MCF 10A (cell line): ENCODE data around the gene LGR5. TPM values are rescaled to one million over a fixed set of nuclear protein-coding genes. Genes with fewer than 3 reads are reported as not detected.
A peak's percentile ranks its signal among the peaks of the same experiment; 100 is the strongest.

Experiments used
- BruUV-seq: library from RNA; stranded (reverse); fragments of 400-500 nt; replicated peaks from 2 replicates; lab custom pipeline; 2021; lab: Mats Ljungman, UMichigan
- CTCF ChIA-PET: fragments of 300-600 bp; sonication (Branson Sonifier 250); formaldehyde crosslinking; extraction: SDS; loops from one replicate; lab custom pipeline; 2021; ENCODE audit warnings: antibody characterized with exemption, inconsistent platforms; lab: Yijun Ruan, JAX
- POLR2A ChIA-PET: fragments of 300-600, 350-650 bp; sonication (Branson Sonifier 250); formaldehyde crosslinking; extraction: SDS; loops from one replicate; lab custom pipeline; 2020; ENCODE audit warnings: antibody characterized with exemption, inconsistent platforms; lab: Yijun Ruan, JAX
- DNase-seq: peaks from one replicate; pipeline ENCODE4 v3.0.0-alpha.2; 2018; ENCODE audit not compliant: unreplicated experiment
- H3K27ac Mint-ChIP-seq: one replicate; pipeline ENCODE4 v1.8.0; 2022; ENCODE audit warnings: mild to moderate bottlenecking, low read depth, mixed read lengths; ENCODE audit not compliant: unreplicated experiment
- H3K27me3 Mint-ChIP-seq: one replicate; pipeline ENCODE4 v1.8.0; 2022; ENCODE audit warnings: mixed read lengths; ENCODE audit not compliant: insufficient read depth, unreplicated experiment
- H3K36me3 Mint-ChIP-seq: one replicate; pipeline ENCODE4 v1.8.0; 2022; ENCODE audit warnings: mild to moderate bottlenecking, moderate library complexity, mixed read lengths; ENCODE audit not compliant: insufficient read depth, unreplicated experiment
- H3K4me1 Mint-ChIP-seq: one replicate; pipeline ENCODE4 v1.8.0; 2022; ENCODE audit warnings: mixed read lengths; ENCODE audit not compliant: insufficient read depth, unreplicated experiment
- H3K4me3 Mint-ChIP-seq: one replicate; pipeline ENCODE4 v1.8.0; 2022; ENCODE audit warnings: mild to moderate bottlenecking, moderate library complexity, mixed read lengths; ENCODE audit not compliant: unreplicated experiment
- H3K9me3 Mint-ChIP-seq: one replicate; pipeline ENCODE4 v1.8.0; 2022; ENCODE audit warnings: mixed read lengths; ENCODE audit not compliant: unreplicated experiment
- intact Hi-C: fragments of 100-400 bp; cut with micrococcal nuclease; formaldehyde crosslinking; loops from 2 replicates; pipeline ENCODE4 v1.14.1; 2022
- total RNA-seq: library from RNA; stranded (reverse); gene quantifications from 2 replicates; pipeline ENCODE4 v1.2.3, GENCODE V29; 2022
- TF ChIP-seq, protein P1 (sequence below): fragments of 200-600 bp; IDR thresholded peaks from one replicate; pipeline ENCODE4 v1.8.0; 2022; ENCODE audit warnings: antibody characterized with exemption, mild to moderate bottlenecking; ENCODE audit not compliant: unreplicated experiment

LGR5 gene
- total RNA-seq, 1 experiment from 2014 or later: not detected

GRCh38 chr12:71625476-71625875 lies 185.9 kb downstream of the LGR5 start:
- BruUV-seq: no TSS peak
- peaks cover 10% of the 10 kb centered on the region for H3K4me1 Mint-ChIP-seq
- H3K36me3 Mint-ChIP-seq: peaks cover 93% of the 10 kb centered on the region

GRCh38 chr12:71626098-71626497 lies 186.5 kb downstream of the LGR5 start:
- Mint-ChIP-seq H3K36me3 (peaks cover 93% of the 10 kb centered on the region), H3K4me3 (no peak overlapping the region), H3K27ac (no peak overlapping the region), H3K4me1 (peaks cover 10% of the 10 kb centered on the region), H3K27me3 (no peaks in the 10 kb centered on the region), H3K9me3 (no peaks in the 10 kb centered on the region)
- POLR2A ChIA-PET: interaction anchor here (0.6 to 1.4 kb wide), 5 partner anchors 10 to 38 kb away, joined by 3 to 4 read pairs (median 3); partner anchors contain the start of genes THAP2 and ZFC3H1
- TF ChIP-seq, protein P1, sequence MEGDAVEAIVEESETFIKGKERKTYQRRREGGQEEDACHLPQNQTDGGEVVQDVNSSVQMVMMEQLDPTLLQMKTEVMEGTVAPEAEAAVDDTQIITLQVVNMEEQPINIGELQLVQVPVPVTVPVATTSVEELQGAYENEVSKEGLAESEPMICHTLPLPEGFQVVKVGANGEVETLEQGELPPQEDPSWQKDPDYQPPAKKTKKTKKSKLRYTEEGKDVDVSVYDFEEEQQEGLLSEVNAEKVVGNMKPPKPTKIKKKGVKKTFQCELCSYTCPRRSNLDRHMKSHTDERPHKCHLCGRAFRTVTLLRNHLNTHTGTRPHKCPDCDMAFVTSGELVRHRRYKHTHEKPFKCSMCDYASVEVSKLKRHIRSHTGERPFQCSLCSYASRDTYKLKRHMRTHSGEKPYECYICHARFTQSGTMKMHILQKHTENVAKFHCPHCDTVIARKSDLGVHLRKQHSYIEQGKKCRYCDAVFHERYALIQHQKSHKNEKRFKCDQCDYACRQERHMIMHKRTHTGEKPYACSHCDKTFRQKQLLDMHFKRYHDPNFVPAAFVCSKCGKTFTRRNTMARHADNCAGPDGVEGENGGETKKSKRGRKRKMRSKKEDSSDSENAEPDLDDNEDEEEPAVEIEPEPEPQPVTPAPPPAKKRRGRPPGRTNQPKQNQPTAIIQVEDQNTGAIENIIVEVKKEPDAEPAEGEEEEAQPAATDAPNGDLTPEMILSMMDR: no peak
- no TSS peak for BruUV-seq
- no peak for DNase-seq
- intact Hi-C loops: no loop called here
- CTCF ChIA-PET: interaction anchor here (0.6 to 1.2 kb wide), 4 partner anchors 9 to 121 kb away, joined by 4 to 7 read pairs (median 4); no protein-coding TSS in a partner anchor

More at GRCh38 chr12:71625476-71625875, 185.9 kb downstream of the LGR5 start:
- ChIA-PET POLR2A (interaction anchor here (0.6 to 1.4 kb wide), 5 partner anchors 10 to 39 kb away, joined by 3 to 4 read pairs (median 3); partner anchors contain the start of genes THAP2 and ZFC3H1), CTCF (interaction anchor here (0.8 to 1.2 kb wide), 3 partner anchors 9 to 122 kb away, joined by 4 to 7 read pairs (median 4); no protein-coding TSS in a partner anchor)
- no peaks in the 10 kb centered on the region for H3K9me3 Mint-ChIP-seq
- intact Hi-C loops: no loop called here
- H3K4me3 Mint-ChIP-seq: no peak overlapping the region
- TF ChIP-seq, protein P1: no peak
- DNase-seq: no peak
- H3K27ac Mint-ChIP-seq: no peak overlapping the region
- no peaks in the 10 kb centered on the region for H3K27me3 Mint-ChIP-seq

- peaks cover 93% of the 10 kb centered on the region for H3K36me3 Mint-ChIP-seq
- ChIA-PET CTCF (interaction anchor here (0.6 to 1.9 kb wide), 6 partner anchors 10 to 120 kb away, joined by 3 to 13 read pairs (median 4); no protein-coding TSS in a partner anchor), POLR2A (interaction anchor here (1.0 to 1.4 kb wide), 4 partner anchors 9 to 37 kb away, joined by 3 to 13 read pairs (median 4); partner anchors contain the start of genes THAP2 and ZFC3H1)
- BruUV-seq: no TSS peak
- H3K27ac Mint-ChIP-seq: no peak overlapping the region
- H3K27me3 Mint-ChIP-seq: no peaks in the 10 kb centered on the region
- TF ChIP-seq, protein P1: no peak
- H3K9me3 Mint-ChIP-seq: no peaks in the 10 kb centered on the region
- intact Hi-C loops: no loop called here
- H3K4me3 Mint-ChIP-seq: no peak overlapping the region
- peaks cover 10% of the 10 kb centered on the region for H3K4me1 Mint-ChIP-seq
- DNase-seq: peak; percentile 17
These were observed 187.2 kb downstream of the LGR5 start for GRCh38 chr12:71626768-71627167.

- no TSS peak for BruUV-seq
- intact Hi-C loops: no loop called here
- no peaks in the 10 kb centered on the region for H3K27me3 Mint-ChIP-seq
- H3K4me3 Mint-ChIP-seq: no peak overlapping the region
- ChIA-PET POLR2A (interaction anchor here (0.7 to 1.4 kb wide), 7 partner anchors 9 to 211 kb away, joined by 3 to 13 read pairs (median 3); partner anchors contain the start of genes THAP2 and ZFC3H1), CTCF (interaction anchor here (1.0 to 1.9 kb wide), 5 partner anchors 9 to 120 kb away, joined by 3 to 13 read pairs (median 4); no protein-coding TSS in a partner anchor)
- no peak overlapping the region for H3K27ac Mint-ChIP-seq
- no peaks in the 10 kb centered on the region for H3K9me3 Mint-ChIP-seq
- no peak for DNase-seq
- TF ChIP-seq, protein P1: no peak
- peaks cover 93% of the 10 kb centered on the region for H3K36me3 Mint-ChIP-seq
- peaks cover 10% of the 10 kb centered on the region for H3K4me1 Mint-ChIP-seq
These were observed 187.9 kb downstream of the LGR5 start for GRCh38 chr12:71627438-71628002.
